Colonic mucosa (tissue), 4 donors: ENCODE data around the gene SBK3. TPM values are rescaled to one million over a fixed set of nuclear protein-coding genes. Genes with fewer than 3 reads are reported as not detected.

Source experiments
- DNase-seq: peaks from one replicate; pipeline ENCODE4 v3.0.0-alpha.2; 2020
- H3K27ac ChIP-seq: fragments of 200-600 bp; one replicate; pipeline ENCODE4 v1.8.0; 2021
- H3K27me3 ChIP-seq: fragments of 200-600 bp; one replicate; pipeline ENCODE4 v1.8.0; 2021
- H3K36me3 ChIP-seq: fragments of 200-600 bp; one replicate; pipeline ENCODE4 v1.8.0; 2021
- H3K4me1 ChIP-seq: fragments of 200-600 bp; one replicate; pipeline ENCODE4 v1.8.0; 2021; ENCODE audit warnings: mild to moderate bottlenecking
- H3K4me3 ChIP-seq: fragments of 200-600 bp; one replicate; pipeline ENCODE4 v1.8.0; 2021
- H3K9ac ChIP-seq, 2 donors: one replicate each; pipeline ENCODE4 v1.7.0; 2013; ENCODE audit warnings: control low read depth in 2 of 2, low read depth in 2 of 2, low read length in 2 of 2
- H3K9me3 ChIP-seq: fragments of 200-600 bp; one replicate; pipeline ENCODE4 v1.8.0; 2021
- CTCF ChIP-seq: fragments of 200-600 bp; IDR thresholded peaks from one replicate; pipeline ENCODE4 v1.8.0; 2022; ENCODE audit warnings: antibody characterized with exemption, mild to moderate bottlenecking
- intact Hi-C: fragments of 100-400 bp; cut with DNase I; formaldehyde crosslinking; loops from one replicate; pipeline ENCODE4 v1.14.1; 2022
- total RNA-seq, 2 donors: library from RNA; stranded (reverse); fragmentation: NEBNext Ultra II Directional in 1 of 2; extraction: Animal tissue kit (Norgen Biotek cat#: 25700) in 1 of 2; gene quantifications; one replicate each; pipeline ENCODE4 v1.2.1, GENCODE V29; 2021
- donor health status: healthy.
- donor health status: DM: no; HTN: no; CAD: no.
- donor health status: DM: no; HTN: no; CAD: no.

SBK3 gene
- total RNA-seq, 2 donors from 2014 or later, result not detected

GRCh38 chr19:55566823-55567222 is 21.5 kb upstream of the SBK3 start:
- no peak overlapping the region for H3K9ac ChIP-seq
- no peaks in the 10 kb centered on the region for H3K4me1 ChIP-seq
- H3K27ac ChIP-seq, result no peak overlapping the region
- H3K4me3 ChIP-seq, result no peak overlapping the region
- no peaks in the 10 kb centered on the region for H3K36me3 ChIP-seq
- H3K9me3 ChIP-seq, result no peaks in the 10 kb centered on the region
- no peak for TF ChIP-seq CTCF
- no peak for DNase-seq
- intact Hi-C loops, result no loop called here
- no peaks in the 10 kb centered on the region for H3K27me3 ChIP-seq

- Histone ChIP-seq H3K4me3 (no peak overlapping the region), H3K9ac (no peak overlapping the region), H3K27me3 (no peaks in the 10 kb centered on the region), H3K27ac (no peak overlapping the region), H3K4me1 (no peaks in the 10 kb centered on the region), H3K36me3 (no peaks in the 10 kb centered on the region), H3K9me3 (no peaks in the 10 kb centered on the region)
- intact Hi-C loops, result no loop called here
- no peak for DNase-seq
- TF ChIP-seq CTCF, result no peak
Observed at GRCh38 chr19:55563261-55563690, 17.9 kb upstream of the SBK3 start.

GRCh38 chr19:55559684-55560083 is 14.3 kb upstream of the SBK3 start:
- intact Hi-C loops, result no loop called here
- no peak overlapping the region for H3K27ac ChIP-seq
- DNase-seq, result no peak
- H3K4me3 ChIP-seq, result no peak overlapping the region
- TF ChIP-seq CTCF, result no peak
- H3K9me3 ChIP-seq, result no peaks in the 10 kb centered on the region
- no peaks in the 10 kb centered on the region for H3K36me3 ChIP-seq
- no peaks in the 10 kb centered on the region for H3K27me3 ChIP-seq
- no peak overlapping the region for H3K9ac ChIP-seq
- H3K4me1 ChIP-seq, result no peaks in the 10 kb centered on the region

- intact Hi-C loops, result loop anchor here (5.0 kb wide), 1 partner anchor 33 kb away; no protein-coding TSS in a partner anchor
- H3K36me3 ChIP-seq, result no peaks in the 10 kb centered on the region
- H3K9ac ChIP-seq, result no peak overlapping the region
- no peak for TF ChIP-seq CTCF
- no peak overlapping the region for H3K27ac ChIP-seq
- no peaks in the 10 kb centered on the region for H3K9me3 ChIP-seq
- H3K4me3 ChIP-seq, result no peak overlapping the region
- H3K4me1 ChIP-seq, result no peaks in the 10 kb centered on the region
- no peaks in the 10 kb centered on the region for H3K27me3 ChIP-seq
- no peak for DNase-seq
Observed at GRCh38 chr19:55554741-55555152, 9.4 kb upstream of the SBK3 start.

- no peaks in the 10 kb centered on the region for H3K36me3 ChIP-seq
- no peak for TF ChIP-seq CTCF
- intact Hi-C loops, result loop anchor here (5.0 kb wide), 1 partner anchor 33 kb away; no protein-coding TSS in a partner anchor
- DNase-seq, result no peak
- H3K27ac ChIP-seq, result no peak overlapping the region
- H3K27me3 ChIP-seq, result no peaks in the 10 kb centered on the region
- no peaks in the 10 kb centered on the region for H3K9me3 ChIP-seq
- no peaks in the 10 kb centered on the region for H3K4me1 ChIP-seq
- H3K4me3 ChIP-seq, result no peak overlapping the region
- no peak overlapping the region for H3K9ac ChIP-seq
Observed at GRCh38 chr19:55554302-55554701, 9.0 kb upstream of the SBK3 start.
